8988T (cell line): Measurements from ENCODE around the gene HOTAIR.
A peak's percentile ranks its signal among the peaks of the same experiment; 100 is the strongest.

Source experiments
- DNase-seq: peaks from one replicate; pipeline ENCODE4 v3.0.0; 2011

The HOTAIR gene

GRCh38 chr12:53955776-53956250, 18.9 kb downstream of the HOTAIR start:
- no peak for DNase-seq

GRCh38 chr12:53955036-53955775, 19.5 kb downstream of the HOTAIR start:
- DNase-seq = no peak

DNA sequence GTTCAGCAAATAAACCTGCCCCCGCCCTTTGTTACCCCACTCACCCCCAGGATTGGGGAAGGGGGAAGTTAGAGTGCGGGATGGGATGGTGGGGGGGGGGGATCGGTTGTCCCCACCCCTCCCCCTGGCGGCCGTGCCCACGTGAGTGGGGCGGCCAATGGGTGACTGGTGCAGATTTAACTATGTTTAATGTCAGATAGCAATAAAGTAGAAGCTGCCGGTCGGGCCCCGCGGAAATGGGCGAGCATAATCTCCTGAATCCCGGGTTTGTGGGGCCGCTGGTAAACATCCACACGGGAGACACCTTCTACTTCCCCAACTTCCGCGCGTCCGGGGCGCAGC, 20.1 kb downstream of the HOTAIR start, which contains the start of gene HOXC12:
Gene HOXC12 (plus strand): TSS at position 210 of the 342 bp plus-strand sequence. CDS start 27 bp downstream, at position 237.
- no peak for DNase-seq

- DNase-seq = no peak
These were observed 20.7 kb downstream of the HOTAIR start for GRCh38 chr12:53953831-53954693.

- peak; percentile 93 for DNase-seq
These were observed 21.7 kb downstream of the HOTAIR start for GRCh38 chr12:53952871-53953734.

DNA sequence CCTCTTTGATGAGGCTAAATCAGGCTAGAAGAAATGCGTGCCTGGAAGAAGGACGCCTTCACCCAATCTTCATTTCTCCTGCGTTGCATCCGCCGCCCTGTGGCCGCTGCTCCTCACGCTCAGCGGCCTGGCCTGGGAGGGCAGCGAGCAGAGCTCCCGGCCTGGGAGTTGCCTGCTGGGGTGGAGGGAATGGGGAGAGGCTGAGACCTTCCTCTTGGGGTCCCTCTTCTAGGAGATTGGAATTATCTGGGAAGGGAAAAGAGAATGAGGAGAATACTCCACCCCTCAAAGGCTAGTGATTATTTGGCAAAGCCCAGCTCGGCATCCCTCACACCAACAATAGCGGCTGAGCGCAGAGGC, 22.4 kb downstream of the HOTAIR start:
- no peak for DNase-seq

DNA sequence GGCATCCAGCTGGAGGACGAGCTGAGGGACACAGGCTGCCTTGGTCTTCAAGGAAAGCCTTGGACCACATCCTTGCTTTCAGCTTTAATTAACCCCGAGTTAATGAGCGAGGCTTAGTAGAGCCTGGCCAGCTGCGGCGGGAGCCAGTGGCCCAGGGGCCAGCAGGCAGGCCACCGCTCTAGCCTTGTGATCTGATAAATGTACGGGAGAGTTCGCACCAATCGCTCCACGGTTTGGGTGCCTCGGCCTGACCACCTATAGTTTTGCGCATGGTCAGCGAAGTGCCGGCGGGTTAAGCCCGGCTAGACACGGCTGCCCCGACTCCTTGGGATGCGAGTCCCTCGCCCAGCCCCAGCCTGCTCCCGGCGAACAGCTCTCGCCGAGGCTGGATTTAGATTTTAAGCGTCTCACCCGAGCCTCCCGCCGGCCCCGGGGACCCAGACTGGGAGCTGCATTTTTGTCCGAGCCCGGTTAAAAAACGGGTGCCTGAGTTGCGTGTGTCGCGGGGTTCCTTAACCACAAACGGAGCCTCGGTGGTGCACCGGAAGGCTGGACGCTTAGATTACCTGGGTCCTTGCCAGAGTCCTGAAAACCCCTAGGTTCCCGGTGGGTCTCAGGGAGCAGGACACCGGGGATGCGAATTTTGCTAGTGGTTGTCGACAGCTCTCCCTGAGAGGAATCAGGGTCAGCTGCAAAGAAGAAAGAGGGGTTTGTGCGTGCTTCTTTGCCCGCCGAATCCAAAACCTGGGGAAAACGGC, 23.0 kb downstream of the HOTAIR start:
- no peak for DNase-seq

DNA sequence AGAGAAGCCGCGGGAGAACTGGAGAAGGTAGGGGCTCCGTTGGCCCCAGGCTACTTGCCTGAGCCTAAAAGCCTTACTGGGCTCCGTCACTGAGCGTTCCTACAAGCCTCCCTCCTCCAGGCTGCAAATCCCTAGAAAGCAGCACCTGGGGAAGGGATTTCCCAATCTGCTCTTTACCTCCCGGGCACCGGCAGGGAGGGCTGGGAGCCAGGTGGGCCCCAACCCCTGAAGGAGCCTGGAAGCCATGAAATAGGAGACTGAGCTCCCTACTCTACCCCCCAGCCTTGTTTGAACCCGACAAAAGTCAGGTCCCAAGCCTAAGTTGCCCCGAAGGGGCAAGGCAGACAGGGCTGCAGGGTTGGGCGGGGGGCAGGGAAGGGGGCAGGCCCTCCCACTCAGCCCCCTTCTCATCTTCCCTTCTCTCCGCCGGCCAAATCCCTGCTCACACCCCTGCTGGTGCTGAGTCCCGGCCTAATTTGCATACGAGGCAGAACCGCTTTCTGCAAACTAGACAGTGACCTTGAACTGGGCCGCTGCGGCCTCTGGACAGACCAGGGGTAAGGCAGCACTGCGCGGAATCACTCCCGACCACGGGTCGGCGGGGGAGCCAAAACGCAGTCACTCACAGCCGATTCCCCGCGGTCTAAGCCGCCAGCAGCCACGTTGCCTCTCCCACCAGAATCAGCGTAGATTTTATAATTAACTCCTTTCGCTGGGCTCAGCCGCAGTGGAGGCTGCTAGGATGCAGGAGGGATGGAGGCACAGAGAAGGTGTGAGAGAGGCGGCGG, 23.8 kb downstream of the HOTAIR start:
- DNase-seq = no peak

DNA sequence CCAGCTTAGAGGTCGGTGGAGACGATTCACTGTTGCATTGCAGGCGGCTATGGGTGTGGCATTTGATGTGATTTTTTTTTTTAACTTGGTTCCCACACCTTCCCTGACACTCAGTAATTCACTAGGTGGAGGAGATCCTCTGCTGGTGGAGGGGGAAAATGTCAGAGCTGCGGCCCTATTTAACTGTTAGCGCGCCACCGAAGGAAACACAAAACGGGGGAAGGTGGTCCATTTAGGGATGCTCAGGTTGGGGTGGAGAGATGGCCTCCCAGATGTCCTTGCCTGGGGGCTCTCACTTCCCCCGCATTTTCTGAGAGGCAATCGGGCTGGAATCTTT, 24.3 kb downstream of the HOTAIR start:
- DNase-seq = peak; percentile 46

- DNase-seq = no peak
These were observed 24.9 kb downstream of the HOTAIR start for GRCh38 chr12:53949631-53950436.

- peak; percentile 53 for DNase-seq
These were observed 25.8 kb downstream of the HOTAIR start for GRCh38 chr12:53948650-53949593.

GRCh38 chr12:53947743-53948142, 27.0 kb downstream of the HOTAIR start:
- no peak for DNase-seq

DNA sequence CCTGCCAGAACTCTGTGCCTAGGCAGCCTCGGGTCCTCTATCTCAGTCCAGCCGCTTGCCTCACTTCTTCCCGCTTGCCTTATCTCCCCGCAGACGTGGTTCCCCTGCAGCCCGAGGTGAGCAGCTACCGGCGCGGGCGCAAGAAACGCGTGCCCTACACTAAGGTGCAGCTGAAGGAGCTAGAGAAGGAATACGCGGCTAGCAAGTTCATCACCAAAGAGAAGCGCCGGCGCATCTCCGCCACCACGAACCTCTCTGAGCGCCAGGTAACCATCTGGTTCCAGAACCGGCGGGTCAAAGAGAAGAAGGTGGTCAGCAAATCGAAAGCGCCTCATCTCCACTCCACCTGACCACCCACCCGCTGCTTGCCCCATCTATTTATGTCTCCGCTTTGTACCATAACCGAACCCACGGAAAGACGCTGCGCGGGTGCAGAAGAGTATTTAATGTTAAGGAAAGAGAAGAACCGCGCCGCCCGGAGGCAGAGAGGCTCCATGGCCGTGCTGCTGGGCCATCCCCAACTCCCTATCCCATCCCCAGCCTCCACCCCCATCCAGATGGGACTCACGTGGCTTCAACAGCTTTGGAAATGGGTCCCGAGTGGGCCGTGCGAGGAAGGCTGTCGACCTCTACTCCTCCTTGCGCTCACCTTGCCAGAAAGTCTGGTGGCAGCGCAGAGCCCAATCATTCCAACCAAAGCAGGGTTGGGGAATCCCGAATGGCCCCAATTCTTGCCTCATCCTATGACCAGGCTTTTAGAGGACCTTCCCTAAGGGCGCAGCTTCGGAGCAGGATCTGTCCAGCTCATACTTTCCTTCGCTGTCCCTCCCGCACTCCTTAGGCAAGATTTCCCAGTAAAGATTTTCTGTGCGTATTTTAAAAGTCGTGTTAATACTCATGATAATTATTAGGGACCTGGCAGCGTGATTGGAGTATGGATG, 29.6 kb downstream of the HOTAIR start:
- no peak for DNase-seq

DNA sequence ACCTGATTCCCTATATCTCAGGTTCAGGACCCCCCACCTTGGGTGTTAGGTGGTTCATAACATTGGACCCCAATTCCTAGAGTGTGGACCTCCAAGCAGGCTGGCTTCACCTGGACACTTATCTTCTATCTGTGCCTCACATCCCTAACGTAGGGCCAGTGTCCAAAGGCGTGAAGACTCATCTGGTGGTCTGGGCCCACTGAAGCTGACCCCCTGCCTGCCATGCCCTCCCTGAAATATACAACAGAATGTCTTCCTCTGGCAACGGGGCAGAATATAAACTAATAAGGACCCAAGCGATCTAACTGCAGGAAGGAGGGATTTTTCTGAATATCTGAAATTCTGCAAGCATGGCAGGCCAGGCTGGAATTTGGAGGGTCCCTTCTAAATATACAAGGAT, 30.5 kb downstream of the HOTAIR start:
- no peak for DNase-seq

GRCh38 chr12:53942467-53942997, 32.2 kb downstream of the HOTAIR start:
- no peak for DNase-seq

GRCh38 chr12:53941750-53942149, 33.0 kb downstream of the HOTAIR start:
- no peak for DNase-seq

DNA sequence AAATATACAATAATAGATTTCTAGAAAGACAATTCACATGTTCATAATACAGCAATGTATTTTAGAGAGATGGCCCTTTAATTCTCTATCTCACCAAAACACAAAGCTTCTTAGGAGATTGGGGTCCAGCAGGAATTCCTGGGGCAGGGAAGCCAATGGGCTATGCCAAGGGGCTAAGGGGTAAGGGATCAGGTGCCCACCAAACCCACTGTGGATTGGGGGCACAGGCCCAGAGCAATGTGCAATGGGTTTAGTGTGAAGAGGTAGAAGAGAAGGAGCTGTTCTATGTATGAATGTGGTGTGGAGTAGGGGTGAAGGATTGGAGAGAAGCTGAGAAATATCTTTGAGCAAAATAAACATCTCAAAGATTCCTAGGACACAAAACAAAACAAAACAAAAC, 33.6 kb downstream of the HOTAIR start:
- DNase-seq = no peak

DNA sequence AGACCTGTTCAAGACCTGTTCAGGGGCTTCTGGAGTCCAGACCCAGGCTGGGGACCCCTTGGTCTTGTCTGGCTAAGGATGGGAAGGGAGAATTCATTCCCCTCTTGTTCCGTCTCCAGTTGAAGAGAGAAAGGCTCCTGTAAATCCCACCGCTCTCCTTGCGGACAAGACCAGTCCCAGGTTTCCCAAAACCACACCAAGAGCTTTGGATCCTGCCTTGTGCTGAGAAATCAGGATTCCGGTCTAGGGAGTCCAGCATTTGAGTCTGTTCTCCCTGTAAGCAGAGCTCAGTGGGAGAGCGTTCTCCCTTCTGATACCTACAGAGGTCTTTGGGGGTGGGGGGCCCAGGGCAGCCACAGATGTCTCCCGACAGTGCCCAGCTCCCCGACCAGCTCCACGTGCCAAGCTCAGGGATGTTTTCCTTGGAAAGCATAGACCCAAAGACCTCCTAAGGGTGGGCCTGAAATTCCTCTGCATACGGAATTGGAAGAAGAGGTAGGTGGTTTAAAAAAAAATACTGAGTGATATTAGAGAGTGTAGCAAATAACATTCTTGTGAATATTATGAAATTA, 34.2 kb downstream of the HOTAIR start:
- DNase-seq = no peak
